ENCODE measurements around the gene CLEC16A. TPM values are rescaled to one million over a fixed set of nuclear protein-coding genes. Genes with fewer than 3 reads are reported as not detected.

CLEC16A gene
- polyA plus RNA-seq, 1 experiment = 11.9 TPM

DNA sequence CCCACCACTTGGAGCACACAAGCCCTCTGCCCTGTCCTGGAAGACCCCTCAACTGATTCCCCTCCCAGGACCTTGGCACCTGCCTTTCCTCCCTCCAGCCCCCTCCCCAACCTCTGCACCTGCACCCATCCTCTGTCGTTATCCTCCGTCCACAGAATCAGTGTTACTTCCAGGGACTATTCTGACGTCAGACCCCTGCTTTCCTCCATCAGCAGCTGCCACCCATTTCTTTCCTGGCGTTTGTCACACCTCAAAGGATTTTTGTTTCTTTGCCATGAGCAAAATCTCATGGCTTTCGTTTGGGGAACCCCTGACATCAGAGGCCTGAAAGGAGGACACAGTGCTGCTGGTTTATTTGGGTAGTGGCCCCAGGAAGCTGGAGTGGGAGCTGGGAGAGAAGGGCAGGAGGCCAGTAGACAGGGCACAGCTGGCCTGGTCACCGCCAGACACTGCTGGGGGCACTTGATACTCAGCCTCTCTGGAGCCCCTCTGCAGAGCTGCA lies 243.2 kb downstream of the CLEC16A start:
- no peak overlapping the region for H3K4me3 ChIP-seq (ENCODE audit: low read depth, low read length)
- H3K27ac ChIP-seq (ENCODE audit: low read depth, low read length) = no peak overlapping the region
- DNase-seq (ENCODE audit: low read depth, low spot score) = no peak
- ChIA-PET CTCF (no interaction called here), POLR2A (no interaction called here)
- no peaks in the 10 kb centered on the region for H3K27me3 ChIP-seq (ENCODE audit: control insufficient read depth, insufficient read depth, low read length)
- no peaks in the 10 kb centered on the region; the same call in 1 of the 2 replicates for H3K9me3 ChIP-seq (ENCODE audit: control insufficient read depth, insufficient read depth, low read length)
- TF ChIP-seq, protein P1, sequence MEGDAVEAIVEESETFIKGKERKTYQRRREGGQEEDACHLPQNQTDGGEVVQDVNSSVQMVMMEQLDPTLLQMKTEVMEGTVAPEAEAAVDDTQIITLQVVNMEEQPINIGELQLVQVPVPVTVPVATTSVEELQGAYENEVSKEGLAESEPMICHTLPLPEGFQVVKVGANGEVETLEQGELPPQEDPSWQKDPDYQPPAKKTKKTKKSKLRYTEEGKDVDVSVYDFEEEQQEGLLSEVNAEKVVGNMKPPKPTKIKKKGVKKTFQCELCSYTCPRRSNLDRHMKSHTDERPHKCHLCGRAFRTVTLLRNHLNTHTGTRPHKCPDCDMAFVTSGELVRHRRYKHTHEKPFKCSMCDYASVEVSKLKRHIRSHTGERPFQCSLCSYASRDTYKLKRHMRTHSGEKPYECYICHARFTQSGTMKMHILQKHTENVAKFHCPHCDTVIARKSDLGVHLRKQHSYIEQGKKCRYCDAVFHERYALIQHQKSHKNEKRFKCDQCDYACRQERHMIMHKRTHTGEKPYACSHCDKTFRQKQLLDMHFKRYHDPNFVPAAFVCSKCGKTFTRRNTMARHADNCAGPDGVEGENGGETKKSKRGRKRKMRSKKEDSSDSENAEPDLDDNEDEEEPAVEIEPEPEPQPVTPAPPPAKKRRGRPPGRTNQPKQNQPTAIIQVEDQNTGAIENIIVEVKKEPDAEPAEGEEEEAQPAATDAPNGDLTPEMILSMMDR (IDR thresholded peaks at IDR 0.05; ENCODE audit: low read depth, low read length) = no peak

DNA sequence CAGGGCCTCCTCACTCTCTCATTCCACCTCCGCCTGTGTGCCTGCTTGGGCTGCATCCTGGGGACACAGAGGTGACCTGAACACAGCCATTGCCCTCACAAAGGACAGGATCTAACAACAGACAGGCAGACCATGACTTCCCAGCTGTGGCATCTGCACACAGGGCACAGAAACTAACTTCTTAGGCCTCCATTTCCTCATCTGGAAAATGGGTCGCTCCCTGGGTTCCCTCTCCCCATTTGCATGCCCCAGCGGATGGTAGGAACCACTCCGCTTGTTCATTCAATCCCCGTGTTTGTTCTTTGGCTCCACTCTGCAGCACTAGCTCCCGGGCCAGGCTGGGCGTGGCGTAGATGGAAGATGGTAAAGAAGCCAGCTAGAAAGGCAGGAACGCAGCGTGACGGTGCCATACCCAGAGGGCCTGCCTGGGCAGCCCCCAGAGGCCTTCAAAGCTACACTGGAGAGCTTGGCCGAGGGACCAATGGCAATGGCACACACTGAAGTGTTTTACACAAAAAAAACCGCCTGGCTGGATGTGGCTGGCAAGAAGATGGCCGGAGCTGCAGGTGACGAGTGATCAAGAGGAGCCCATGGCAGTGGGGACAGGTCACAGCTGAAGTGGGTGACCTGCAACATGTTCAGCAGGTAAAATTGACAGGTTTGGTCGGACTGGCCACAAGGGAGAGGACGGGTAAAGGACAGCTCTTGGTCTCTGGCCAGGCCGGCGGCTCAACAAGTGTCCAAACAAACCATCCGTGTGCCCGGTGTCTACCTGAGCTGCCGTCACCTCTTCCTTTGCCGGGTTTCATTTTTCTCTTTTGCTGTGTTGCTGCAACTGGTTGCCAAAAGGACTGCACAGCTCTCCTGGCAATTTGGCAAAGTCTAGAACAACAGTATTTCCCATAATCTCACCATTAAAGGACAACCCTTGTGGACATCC lies 244.7 kb downstream of the CLEC16A start:
- Histone ChIP-seq H3K9me3 (ENCODE audit: control insufficient read depth, insufficient read depth, low read length) (no peaks in the 10 kb centered on the region), H3K27me3 (ENCODE audit: control insufficient read depth, insufficient read depth, low read length) (no peaks in the 10 kb centered on the region), H3K4me3 (ENCODE audit: low read depth, low read length) (no peak overlapping the region), H3K27ac (ENCODE audit: low read depth, low read length) (no peak overlapping the region)
- TF ChIP-seq, protein P1 (IDR thresholded peaks at IDR 0.05; ENCODE audit: low read depth, low read length) = no peak
- POLR2A ChIA-PET = interaction anchor here (0.6 kb wide), 1 partner anchor 225 kb away, joined by 3 read pairs; no protein-coding TSS in a partner anchor
- DNase-seq (ENCODE audit: low read depth, low spot score) = no peak
- CTCF ChIA-PET = interaction anchor here (1.1 kb wide), 1 partner anchor 135 kb away, joined by 3 read pairs; no protein-coding TSS in a partner anchor

DNA sequence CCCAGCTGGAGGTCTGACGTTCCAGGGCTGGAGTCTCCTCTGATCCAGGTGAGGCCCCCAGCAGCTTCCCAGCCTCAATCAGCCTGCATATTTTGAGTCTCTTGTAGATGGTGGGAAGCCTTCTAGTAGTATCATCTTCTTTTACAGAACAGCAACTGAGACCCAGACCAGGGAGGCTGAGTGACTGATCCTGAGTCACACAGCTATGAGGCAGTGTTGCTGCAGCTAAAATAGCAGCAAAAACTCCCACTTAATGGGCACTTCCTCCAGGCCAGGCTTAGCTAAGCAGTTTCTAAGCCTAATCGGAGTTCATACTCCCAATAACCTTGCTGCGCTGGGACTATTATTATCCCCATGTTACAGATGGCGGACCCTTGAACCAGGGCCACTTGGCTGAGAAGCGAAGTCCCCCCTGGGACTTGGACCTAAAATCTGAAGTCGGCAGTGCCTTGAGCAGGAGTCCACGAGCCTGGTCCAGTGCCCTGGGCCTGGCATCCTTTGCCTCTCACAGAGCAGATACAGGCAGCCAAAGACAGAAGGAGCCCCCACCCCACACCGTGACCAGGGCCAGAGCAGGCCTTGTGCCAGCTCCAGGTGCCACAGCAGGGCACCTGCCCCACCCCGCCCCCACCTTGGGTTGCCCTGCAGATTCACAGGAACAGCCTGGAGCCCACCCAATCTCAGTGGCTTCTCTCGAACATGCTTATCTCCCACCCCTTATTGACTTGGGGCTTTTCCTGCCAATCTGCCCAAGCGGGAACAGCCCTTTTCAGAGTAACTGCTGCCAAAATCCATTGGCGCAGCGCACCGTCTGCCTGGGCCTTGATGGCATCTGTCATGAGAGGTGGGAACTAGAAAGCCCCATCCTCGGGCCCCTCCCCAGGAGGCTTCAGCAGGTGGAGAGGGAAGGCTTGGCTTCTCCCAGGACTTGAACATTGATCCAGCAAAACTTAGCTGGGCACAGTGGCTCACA lies 246.5 kb downstream of the CLEC16A start:
- H3K27me3 ChIP-seq (ENCODE audit: control insufficient read depth, insufficient read depth, low read length) = no peaks in the 10 kb centered on the region
- no peak overlapping the region for H3K4me3 ChIP-seq (ENCODE audit: low read depth, low read length)
- no peak overlapping the region for H3K27ac ChIP-seq (ENCODE audit: low read depth, low read length)
- CTCF ChIA-PET = no interaction called here
- POLR2A ChIA-PET = no interaction called here
- H3K9me3 ChIP-seq (ENCODE audit: control insufficient read depth, insufficient read depth, low read length) = peaks cover 10% of the 10 kb centered on the region
- TF ChIP-seq, protein P1 (IDR thresholded peaks at IDR 0.05; ENCODE audit: low read depth, low read length) = no peak
- no peak for DNase-seq (ENCODE audit: low read depth, low spot score)

DNA sequence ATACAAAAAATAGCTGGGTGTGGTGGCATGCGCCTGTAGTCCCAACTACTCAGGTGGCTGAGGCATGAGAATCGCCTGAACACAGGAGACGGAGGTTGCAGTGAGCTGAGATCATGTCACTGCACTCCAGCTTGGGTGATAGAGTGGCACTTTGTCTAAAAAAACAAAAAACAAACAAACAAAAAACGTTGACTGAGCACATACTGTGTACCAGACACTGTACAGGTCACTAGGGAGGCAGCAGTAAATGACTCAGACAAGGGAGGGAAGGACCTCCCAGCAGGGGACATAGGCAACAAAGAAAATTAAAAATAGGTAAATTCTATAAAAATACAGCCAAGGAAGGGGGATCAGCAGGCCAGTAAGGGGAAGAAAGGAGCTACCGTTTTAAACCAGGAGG lies 247.3 kb downstream of the CLEC16A start:
- TF ChIP-seq, protein P1 (IDR thresholded peaks at IDR 0.05; ENCODE audit: low read depth, low read length) = no peak
- CTCF ChIA-PET = interaction anchor here (0.6 kb wide), 1 partner anchor 209 kb away, joined by 3 read pairs; no protein-coding TSS in a partner anchor
- POLR2A ChIA-PET = no interaction called here

More for the DNA sequence above, 247.3 kb downstream of the CLEC16A start:
- DNase-seq (ENCODE audit: low read depth, low spot score) = no peak
- no peak overlapping the region for H3K27ac ChIP-seq (ENCODE audit: low read depth, low read length)
- H3K27me3 ChIP-seq (ENCODE audit: control insufficient read depth, insufficient read depth, low read length) = no peaks in the 10 kb centered on the region
- peaks cover 13% of the 10 kb centered on the region for H3K9me3 ChIP-seq (ENCODE audit: control insufficient read depth, insufficient read depth, low read length)
- no peak overlapping the region for H3K4me3 ChIP-seq (ENCODE audit: low read depth, low read length)
